KMS-11 (cell line): Measurements from ENCODE around the gene AP3B1.

Experiments
- H2AFZ ChIP-seq: fragments of 200-600 bp; sonication (generic); 2 replicates; pipeline ENCODE4 v1.6.1; 2016; ENCODE audit warnings: antibody characterized with exemption, mixed run types, low read depth
- H3K27ac ChIP-seq: fragments of 200-600 bp; sonication (generic); 2 replicates; pipeline ENCODE4 v1.6.1; 2016; ENCODE audit warnings: mild to moderate bottlenecking, mixed run types
- H3K27me3 ChIP-seq: fragments of 200-600 bp; sonication (generic); 2 replicates; pipeline ENCODE4 v1.6.1; 2017; ENCODE audit warnings: mild to moderate bottlenecking, low read depth, mixed run types, moderate library complexity; ENCODE audit not compliant: insufficient read depth
- H3K36me3 ChIP-seq: fragments of 200-600 bp; sonication (generic); 2 replicates; pipeline ENCODE4 v1.6.1; 2017; ENCODE audit warnings: mild to moderate bottlenecking, mixed run types; ENCODE audit not compliant: insufficient read depth
- H3K4me1 ChIP-seq: fragments of 200-600 bp; sonication (generic); 2 replicates; pipeline ENCODE4 v1.6.1; 2016; ENCODE audit warnings: mild to moderate bottlenecking, low read depth, mixed run types; ENCODE audit not compliant: poor library complexity, severe bottlenecking
- H3K4me2 ChIP-seq: fragments of 200-600 bp; sonication (generic); 2 replicates; pipeline ENCODE4 v1.7.0; 2016; ENCODE audit warnings: mild to moderate bottlenecking, mixed run types
- H3K4me3 ChIP-seq: fragments of 200-600 bp; sonication (generic); IDR thresholded peaks from 2 replicates; pipeline ENCODE4 v1.6.1; 2017; ENCODE audit warnings: low read depth, low read length, mixed read lengths; ENCODE audit not compliant: insufficient read depth
- H3K79me2 ChIP-seq: fragments of 200-600 bp; sonication (generic); 2 replicates; pipeline ENCODE4 v1.6.1; 2016; ENCODE audit warnings: low read depth, mixed run types; ENCODE audit not compliant: insufficient read depth
- H3K9ac ChIP-seq: fragments of 200-600 bp; sonication (generic); 2 replicates; pipeline ENCODE4 v1.6.1; 2016; ENCODE audit warnings: mild to moderate bottlenecking, mixed run types
- H4K20me1 ChIP-seq: fragments of 200-600 bp; sonication (generic); 2 replicates; pipeline ENCODE4 v1.6.1; 2016; ENCODE audit warnings: mild to moderate bottlenecking, mixed run types; ENCODE audit not compliant: insufficient read depth
- CTCF ChIP-seq: fragments of 200-600 bp; sonication (generic); conservative IDR thresholded peaks from 2 replicates; pipeline ENCODE4 v1.6.1; 2017; ENCODE audit warnings: low read depth, mild to moderate bottlenecking, antibody characterized with exemption, low read length, moderate library complexity, mixed read lengths

AP3B1 gene

GRCh38 chr5:78090002-78090401 is 204.5 kb downstream of the AP3B1 start:
- no peaks in the 10 kb centered on the region for H3K79me2 ChIP-seq
- H3K4me3 ChIP-seq = no peak overlapping the region
- H2AFZ ChIP-seq = no peak overlapping the region
- no peaks in the 10 kb centered on the region for H3K4me1 ChIP-seq
- H3K9ac ChIP-seq = no peak overlapping the region
- TF ChIP-seq CTCF = no peak
- H3K36me3 ChIP-seq = no peaks in the 10 kb centered on the region
- H3K4me2 ChIP-seq = no peak overlapping the region
- H3K27me3 ChIP-seq = no peaks in the 10 kb centered on the region
- no peak overlapping the region for H3K27ac ChIP-seq
- H4K20me1 ChIP-seq = no peaks in the 10 kb centered on the region

- Histone ChIP-seq H3K4me2 (no peak overlapping the region), H2AFZ (no peak overlapping the region), H3K4me1 (no peaks in the 10 kb centered on the region), H3K9ac (no peak overlapping the region), H3K79me2 (no peaks in the 10 kb centered on the region), H3K4me3 (no peak overlapping the region), H3K27me3 (no peaks in the 10 kb centered on the region), H3K27ac (no peak overlapping the region), H3K36me3 (no peaks in the 10 kb centered on the region), H4K20me1 (no peaks in the 10 kb centered on the region)
- TF ChIP-seq CTCF = no peak
Measured at GRCh38 chr5:78078858-78079257, 215.6 kb downstream of the AP3B1 start.

- H3K79me2 ChIP-seq = no peaks in the 10 kb centered on the region
- H3K36me3 ChIP-seq = no peaks in the 10 kb centered on the region
- no peak overlapping the region for H2AFZ ChIP-seq
- no peaks in the 10 kb centered on the region for H3K4me1 ChIP-seq
- no peak for TF ChIP-seq CTCF
- no peak overlapping the region for H3K4me2 ChIP-seq
- H3K27me3 ChIP-seq = no peaks in the 10 kb centered on the region
- H3K4me3 ChIP-seq = no peak overlapping the region
- H4K20me1 ChIP-seq = no peaks in the 10 kb centered on the region
- no peak overlapping the region for H3K9ac ChIP-seq
- H3K27ac ChIP-seq = no peak overlapping the region
Measured at GRCh38 chr5:78077369-78078068, 217.0 kb downstream of the AP3B1 start.

GRCh38 chr5:78076351-78076750 is 218.1 kb downstream of the AP3B1 start:
- no peaks in the 10 kb centered on the region for H3K27me3 ChIP-seq
- no peaks in the 10 kb centered on the region for H3K79me2 ChIP-seq
- no peaks in the 10 kb centered on the region for H4K20me1 ChIP-seq
- no peak overlapping the region for H3K4me2 ChIP-seq
- no peak overlapping the region for H2AFZ ChIP-seq
- H3K36me3 ChIP-seq = no peaks in the 10 kb centered on the region
- H3K9ac ChIP-seq = no peak overlapping the region
- H3K4me3 ChIP-seq = no peak overlapping the region
- H3K27ac ChIP-seq = no peak overlapping the region
- H3K4me1 ChIP-seq = no peaks in the 10 kb centered on the region
- no peak for TF ChIP-seq CTCF
